GM21825 (cell line): Measurements from ENCODE around the gene CSTF3.

ENCODE experiments used
- ATAC-seq: cut with Tn5 transposase; IDR thresholded peaks from one replicate; pipeline ENCODE4 v1.9.1; 2021; ENCODE audit warnings: mild to moderate bottlenecking, moderate library complexity; ENCODE audit not compliant: unreplicated experiment

Gene CSTF3

GRCh38 chr11:33045551-33046255 is 115.6 kb downstream of the CSTF3 start:
- no peak for ATAC-seq

- no peak for ATAC-seq
Measured at GRCh38 chr11:33044285-33044756, 117.0 kb downstream of the CSTF3 start.

GRCh38 chr11:33043221-33043830 is 118.0 kb downstream of the CSTF3 start:
- ATAC-seq = no peak

- no peak for ATAC-seq
Measured at GRCh38 chr11:33040862-33041453, 120.3 kb downstream of the CSTF3 start.

- peak; percentile 29 for ATAC-seq
Measured at GRCh38 chr11:33040033-33040861, 121.0 kb downstream of the CSTF3 start.

GRCh38 chr11:33039274-33040032 is 121.8 kb downstream of the CSTF3 start, which contains the start of gene TCP11L1:
TCP11L1 (plus strand) TSS chr11:33039572; CDS start chr11:33043774, 4,202 bp downstream.
- peak; percentile 73 for ATAC-seq

GRCh38 chr11:33035011-33035410 is 126.3 kb downstream of the CSTF3 start:
- no peak for ATAC-seq
